ENCODE data around the gene AKAP6. TPM values are rescaled to one million over a fixed set of nuclear protein-coding genes. Genes with fewer than 3 reads are reported as not detected.

The AKAP6 gene
- total RNA-seq, 1 experiment from 2014 or later = 2.8 TPM

DNA sequence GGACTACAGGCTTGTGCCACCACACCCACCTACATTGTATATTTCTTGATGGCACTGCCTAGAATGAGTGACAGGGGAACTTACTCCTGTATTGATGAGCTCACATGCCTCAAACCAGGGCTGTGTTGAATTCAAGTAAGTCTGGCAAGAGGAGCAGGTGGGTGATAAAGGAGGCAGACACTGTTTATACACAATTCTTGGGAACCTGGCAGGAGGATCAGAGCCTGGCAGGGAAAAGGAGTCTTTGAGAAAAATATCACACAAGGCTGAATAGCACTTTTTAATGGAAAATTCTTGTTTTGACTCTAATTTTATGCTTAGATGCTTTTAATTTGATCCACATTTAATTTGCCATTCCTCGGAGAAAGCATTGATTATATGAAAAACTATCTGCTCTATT, 316.5 kb downstream of the AKAP6 start:
- DNase-seq = no peak
- no TSS peak for BruUV-seq (replicated peaks)
- H3K36me3 Mint-ChIP-seq (ENCODE audit: insufficient read depth, unreplicated experiment) = no peaks in the 10 kb centered on the region
- H3K9me3 Mint-ChIP-seq (ENCODE audit: low read depth, unreplicated experiment) = no peaks in the 10 kb centered on the region
- no peak for TF ChIP-seq CTCF (IDR thresholded peaks at IDR 0.05; ENCODE audit: unreplicated experiment)
- no peaks in the 10 kb centered on the region for H3K27me3 Mint-ChIP-seq (ENCODE audit: unreplicated experiment)
- H3K27ac Mint-ChIP-seq (ENCODE audit: unreplicated experiment) = no peak overlapping the region
- CTCF ChIA-PET = no interaction called here
- H3K4me1 Mint-ChIP-seq (ENCODE audit: low read depth, unreplicated experiment) = no peaks in the 10 kb centered on the region
- H3K4me3 Mint-ChIP-seq (ENCODE audit: low read depth, unreplicated experiment) = no peak overlapping the region
- intact Hi-C loops (cut with micrococcal nuclease; ENCODE audit: unreplicated experiment) = no loop called here

DNA sequence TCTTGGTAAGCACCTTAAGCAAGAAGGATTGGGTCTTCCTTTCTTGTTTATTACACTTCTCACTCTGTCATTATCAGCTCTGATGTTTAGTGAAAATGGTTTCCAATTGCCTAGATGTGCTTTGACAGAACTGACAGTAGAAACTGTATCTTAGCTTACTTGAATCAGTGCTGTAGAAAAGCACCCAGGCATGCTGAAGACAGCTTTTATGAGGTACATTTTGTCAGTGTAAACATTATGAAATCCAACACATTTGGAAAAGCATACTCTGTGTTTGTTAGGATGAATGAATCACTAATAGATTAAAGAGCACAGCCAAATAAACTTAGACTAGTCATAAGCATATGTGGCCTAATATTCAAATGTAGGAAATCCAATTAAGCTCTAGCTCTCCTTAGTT, 319.3 kb downstream of the AKAP6 start:
- Mint-ChIP-seq H3K36me3 (ENCODE audit: insufficient read depth, unreplicated experiment) (no peaks in the 10 kb centered on the region), H3K9me3 (ENCODE audit: low read depth, unreplicated experiment) (peaks cover 3% of the 10 kb centered on the region), H3K27me3 (ENCODE audit: unreplicated experiment) (no peaks in the 10 kb centered on the region), H3K4me3 (ENCODE audit: low read depth, unreplicated experiment) (no peak overlapping the region), H3K27ac (ENCODE audit: unreplicated experiment) (no peak overlapping the region), H3K4me1 (ENCODE audit: low read depth, unreplicated experiment) (no peaks in the 10 kb centered on the region)
- CTCF ChIA-PET = no interaction called here
- no TSS peak for BruUV-seq (replicated peaks)
- TF ChIP-seq CTCF (IDR thresholded peaks at IDR 0.05; ENCODE audit: unreplicated experiment) = no peak
- intact Hi-C loops (cut with micrococcal nuclease; ENCODE audit: unreplicated experiment) = no loop called here
- no peak for DNase-seq

- no peak for TF ChIP-seq CTCF (IDR thresholded peaks at IDR 0.05; ENCODE audit: unreplicated experiment)
- DNase-seq = no peak
- no TSS peak for BruUV-seq (replicated peaks)
- Mint-ChIP-seq H3K27ac (ENCODE audit: unreplicated experiment) (no peak overlapping the region), H3K4me3 (ENCODE audit: low read depth, unreplicated experiment) (no peak overlapping the region), H3K36me3 (ENCODE audit: insufficient read depth, unreplicated experiment) (no peaks in the 10 kb centered on the region), H3K9me3 (ENCODE audit: low read depth, unreplicated experiment) (peaks cover 3% of the 10 kb centered on the region), H3K27me3 (ENCODE audit: unreplicated experiment) (no peaks in the 10 kb centered on the region), H3K4me1 (ENCODE audit: low read depth, unreplicated experiment) (no peaks in the 10 kb centered on the region)
- CTCF ChIA-PET = no interaction called here
- intact Hi-C loops (cut with micrococcal nuclease; ENCODE audit: unreplicated experiment) = no loop called here
Observed at GRCh38 chr14:32650030-32650429, 320.9 kb downstream of the AKAP6 start.

DNA sequence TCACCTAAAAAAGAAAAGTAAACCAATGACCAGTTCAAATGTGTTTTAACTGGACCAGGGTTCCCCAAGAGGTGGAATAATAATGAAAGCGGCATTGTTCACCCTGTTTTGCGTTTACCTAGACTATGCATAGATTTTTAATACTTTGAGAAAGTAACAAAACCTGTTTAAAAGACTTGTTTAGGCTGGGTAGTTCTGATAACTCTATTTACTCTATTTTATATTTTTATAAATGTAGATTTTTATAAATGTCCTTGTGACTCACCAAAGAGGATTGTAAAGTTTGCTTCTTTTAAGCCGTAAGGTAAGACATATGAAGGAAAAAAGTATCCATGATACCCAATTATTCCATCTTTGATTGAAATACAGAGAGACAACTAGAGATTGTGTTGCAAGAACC, 321.6 kb downstream of the AKAP6 start:
- no peak overlapping the region for H3K4me3 Mint-ChIP-seq (ENCODE audit: low read depth, unreplicated experiment)
- no peaks in the 10 kb centered on the region for H3K36me3 Mint-ChIP-seq (ENCODE audit: insufficient read depth, unreplicated experiment)
- intact Hi-C loops (cut with micrococcal nuclease; ENCODE audit: unreplicated experiment) = no loop called here
- CTCF ChIA-PET = no interaction called here
- H3K27me3 Mint-ChIP-seq (ENCODE audit: unreplicated experiment) = no peaks in the 10 kb centered on the region
- BruUV-seq (replicated peaks) = no TSS peak
- no peaks in the 10 kb centered on the region for H3K4me1 Mint-ChIP-seq (ENCODE audit: low read depth, unreplicated experiment)
- DNase-seq = no peak
- no peak overlapping the region for H3K27ac Mint-ChIP-seq (ENCODE audit: unreplicated experiment)
- no peak for TF ChIP-seq CTCF (IDR thresholded peaks at IDR 0.05; ENCODE audit: unreplicated experiment)
- peaks cover 3% of the 10 kb centered on the region for H3K9me3 Mint-ChIP-seq (ENCODE audit: low read depth, unreplicated experiment)

GRCh38 chr14:32654106-32654505, 325.0 kb downstream of the AKAP6 start:
- H3K9me3 Mint-ChIP-seq (ENCODE audit: low read depth, unreplicated experiment) = peaks cover 3% of the 10 kb centered on the region
- CTCF ChIA-PET = no interaction called here

More at GRCh38 chr14:32654106-32654505, 325.0 kb downstream of the AKAP6 start:
- no TSS peak for BruUV-seq (replicated peaks)
- no peaks in the 10 kb centered on the region for H3K4me1 Mint-ChIP-seq (ENCODE audit: low read depth, unreplicated experiment)
- intact Hi-C loops (cut with micrococcal nuclease; ENCODE audit: unreplicated experiment) = no loop called here
- no peaks in the 10 kb centered on the region for H3K27me3 Mint-ChIP-seq (ENCODE audit: unreplicated experiment)
- H3K4me3 Mint-ChIP-seq (ENCODE audit: low read depth, unreplicated experiment) = no peak overlapping the region
- H3K36me3 Mint-ChIP-seq (ENCODE audit: insufficient read depth, unreplicated experiment) = no peaks in the 10 kb centered on the region
- no peak for TF ChIP-seq CTCF (IDR thresholded peaks at IDR 0.05; ENCODE audit: unreplicated experiment)
- DNase-seq = no peak
- no peak overlapping the region for H3K27ac Mint-ChIP-seq (ENCODE audit: unreplicated experiment)
